Measurements from ENCODE around the gene PTPRM.

- TF ChIP-seq CTCF (IDR thresholded peaks at IDR 0.05 in 2 of 3, conservative IDR thresholded peaks at IDR 0.05 in 1 of 3; ENCODE audit: borderline replicate concordance in 1 of 3, insufficient read depth in 1 of 3, low read depth in 2 of 3, low read length in 2 of 3) = no peak
- TF ChIP-seq SIN3A (IDR thresholded peaks at IDR 0.05; ENCODE audit: low read depth) = no peak
- TF ChIP-seq EZH2 (IDR thresholded peaks at IDR 0.05) = no peak
- TF ChIP-seq MAX (IDR thresholded peaks at IDR 0.05) = no peak
- no peak for TF ChIP-seq POLR2A (IDR thresholded peaks at IDR 0.05; ENCODE audit: borderline replicate concordance, extremely low read depth, insufficient read depth, insufficient read length)
- TF ChIP-seq RAD21 (IDR thresholded peaks at IDR 0.05; ENCODE audit: low read depth) = no peak
- TF ChIP-seq ZNF274 (IDR thresholded peaks at IDR 0.05; ENCODE audit: low read depth, low read length) = no peak
- TF ChIP-seq SP1 (IDR thresholded peaks at IDR 0.05; ENCODE audit: low read depth) = no peak
- TF ChIP-seq POLR2AphosphoS5 (IDR thresholded peaks at IDR 0.05; ENCODE audit: low read depth, low read length) = no peak
Measured at GRCh38 chr18:7784171-7784570, 217.1 kb downstream of the PTPRM start.

All from HCT116 (cell line).